Measurements from ENCODE around the gene SUSD1. TPM values are rescaled to one million over a fixed set of nuclear protein-coding genes. Genes with fewer than 3 reads are reported as not detected.

Gene SUSD1
- total RNA-seq, 4 donors from 2014 or later: 2.6 to 6.2 (median 3.4) TPM

DNA sequence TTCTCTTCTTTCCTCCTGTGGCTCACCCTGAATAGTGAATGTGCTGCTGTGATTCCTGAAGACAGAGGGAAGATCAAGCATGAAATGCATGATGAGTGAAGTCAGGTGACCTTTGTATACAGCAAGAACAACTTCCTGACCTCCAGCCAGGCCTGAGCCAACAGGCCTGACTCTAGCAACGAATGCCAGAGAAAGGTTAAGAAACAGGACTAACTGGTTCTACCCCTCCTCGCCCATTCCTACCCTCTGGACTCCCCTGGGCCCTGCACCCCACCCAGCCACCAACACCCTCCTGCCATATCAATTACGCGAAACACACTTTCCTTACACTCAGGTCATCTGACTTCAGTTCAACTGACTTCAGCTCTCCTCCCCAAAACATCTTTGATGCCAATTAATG is 4.9 kb downstream of the SUSD1 start:
- DNase-seq (ENCODE audit: low spot score in 2 of 2): no peak
- WGBS, 2 donors: 53 to 57% methylated on average over 4 of the region's 4 CpGs
- intact Hi-C loops (cut with DNase I; ENCODE audit: low total_unique reads): no loop called here

DNA sequence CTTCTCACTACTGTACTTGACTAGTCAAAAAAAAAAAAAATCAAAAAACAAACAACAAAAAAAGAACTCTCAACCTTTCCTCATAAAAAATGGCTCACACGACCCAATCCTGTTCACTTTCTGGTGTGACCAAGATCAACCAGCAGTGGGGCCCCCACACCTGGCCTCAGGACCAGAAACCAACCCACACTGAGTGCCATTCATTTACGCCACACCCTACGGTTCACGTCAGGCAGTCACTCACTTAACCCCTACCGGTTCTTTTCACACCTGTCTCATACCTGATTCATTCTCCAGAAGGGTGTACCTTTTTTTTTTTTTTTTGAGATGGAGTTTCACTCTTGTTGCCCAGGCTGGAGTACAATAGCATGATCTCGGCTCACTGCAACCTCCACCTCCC is 5.7 kb downstream of the SUSD1 start:
- DNase-seq (ENCODE audit: low spot score in 2 of 2): no peak
- TF ChIP-seq, protein P1, sequence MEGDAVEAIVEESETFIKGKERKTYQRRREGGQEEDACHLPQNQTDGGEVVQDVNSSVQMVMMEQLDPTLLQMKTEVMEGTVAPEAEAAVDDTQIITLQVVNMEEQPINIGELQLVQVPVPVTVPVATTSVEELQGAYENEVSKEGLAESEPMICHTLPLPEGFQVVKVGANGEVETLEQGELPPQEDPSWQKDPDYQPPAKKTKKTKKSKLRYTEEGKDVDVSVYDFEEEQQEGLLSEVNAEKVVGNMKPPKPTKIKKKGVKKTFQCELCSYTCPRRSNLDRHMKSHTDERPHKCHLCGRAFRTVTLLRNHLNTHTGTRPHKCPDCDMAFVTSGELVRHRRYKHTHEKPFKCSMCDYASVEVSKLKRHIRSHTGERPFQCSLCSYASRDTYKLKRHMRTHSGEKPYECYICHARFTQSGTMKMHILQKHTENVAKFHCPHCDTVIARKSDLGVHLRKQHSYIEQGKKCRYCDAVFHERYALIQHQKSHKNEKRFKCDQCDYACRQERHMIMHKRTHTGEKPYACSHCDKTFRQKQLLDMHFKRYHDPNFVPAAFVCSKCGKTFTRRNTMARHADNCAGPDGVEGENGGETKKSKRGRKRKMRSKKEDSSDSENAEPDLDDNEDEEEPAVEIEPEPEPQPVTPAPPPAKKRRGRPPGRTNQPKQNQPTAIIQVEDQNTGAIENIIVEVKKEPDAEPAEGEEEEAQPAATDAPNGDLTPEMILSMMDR (IDR thresholded peaks at IDR 0.05): no peak
- TF ChIP-seq POLR2A (IDR thresholded peaks at IDR 0.05): no peak
- 72 to 74% methylated on average over 6 of the region's 6 CpGs for WGBS, 2 donors
- intact Hi-C loops (cut with DNase I; ENCODE audit: low total_unique reads): no loop called here
- no peak overlapping the region for H3K4me3 ChIP-seq (ENCODE audit: low read depth, poor library complexity, severe bottlenecking)

More for the DNA sequence above, 4.9 kb downstream of the SUSD1 start:
- H3K4me3 ChIP-seq (ENCODE audit: low read depth, poor library complexity, severe bottlenecking): no peak overlapping the region
- no peak for TF ChIP-seq POLR2A (IDR thresholded peaks at IDR 0.05)
- TF ChIP-seq, protein P1 (IDR thresholded peaks at IDR 0.05): no peak

DNA sequence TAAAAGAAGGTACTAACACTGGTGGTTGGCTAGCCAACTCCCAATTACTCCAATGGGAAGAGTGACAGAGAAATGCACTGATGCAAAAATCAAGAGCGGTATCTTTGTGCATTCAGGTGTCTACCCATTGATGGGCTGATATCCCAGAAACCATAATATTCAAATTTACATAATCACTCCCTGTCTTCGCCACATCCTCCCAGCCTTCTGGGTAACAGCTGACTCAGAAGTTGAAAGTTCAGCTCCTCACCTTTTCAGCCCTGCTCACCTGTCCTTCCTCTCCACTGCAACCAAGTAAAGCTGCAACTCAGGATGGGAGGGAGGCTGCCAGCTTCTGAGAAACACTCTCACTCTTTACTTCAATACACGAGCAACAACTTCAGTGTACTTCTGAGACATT is 6.9 kb downstream of the SUSD1 start:
- intact Hi-C loops (cut with DNase I; ENCODE audit: low total_unique reads): no loop called here
- no peak for TF ChIP-seq POLR2A (IDR thresholded peaks at IDR 0.05)
- TF ChIP-seq, protein P1 (IDR thresholded peaks at IDR 0.05): no peak
- 57 to 62% methylated on average over 3 of the region's 3 CpGs for WGBS, 2 donors
- no peak overlapping the region for H3K4me3 ChIP-seq (ENCODE audit: low read depth, poor library complexity, severe bottlenecking)
- no peak for DNase-seq (ENCODE audit: low spot score in 2 of 2)

DNA sequence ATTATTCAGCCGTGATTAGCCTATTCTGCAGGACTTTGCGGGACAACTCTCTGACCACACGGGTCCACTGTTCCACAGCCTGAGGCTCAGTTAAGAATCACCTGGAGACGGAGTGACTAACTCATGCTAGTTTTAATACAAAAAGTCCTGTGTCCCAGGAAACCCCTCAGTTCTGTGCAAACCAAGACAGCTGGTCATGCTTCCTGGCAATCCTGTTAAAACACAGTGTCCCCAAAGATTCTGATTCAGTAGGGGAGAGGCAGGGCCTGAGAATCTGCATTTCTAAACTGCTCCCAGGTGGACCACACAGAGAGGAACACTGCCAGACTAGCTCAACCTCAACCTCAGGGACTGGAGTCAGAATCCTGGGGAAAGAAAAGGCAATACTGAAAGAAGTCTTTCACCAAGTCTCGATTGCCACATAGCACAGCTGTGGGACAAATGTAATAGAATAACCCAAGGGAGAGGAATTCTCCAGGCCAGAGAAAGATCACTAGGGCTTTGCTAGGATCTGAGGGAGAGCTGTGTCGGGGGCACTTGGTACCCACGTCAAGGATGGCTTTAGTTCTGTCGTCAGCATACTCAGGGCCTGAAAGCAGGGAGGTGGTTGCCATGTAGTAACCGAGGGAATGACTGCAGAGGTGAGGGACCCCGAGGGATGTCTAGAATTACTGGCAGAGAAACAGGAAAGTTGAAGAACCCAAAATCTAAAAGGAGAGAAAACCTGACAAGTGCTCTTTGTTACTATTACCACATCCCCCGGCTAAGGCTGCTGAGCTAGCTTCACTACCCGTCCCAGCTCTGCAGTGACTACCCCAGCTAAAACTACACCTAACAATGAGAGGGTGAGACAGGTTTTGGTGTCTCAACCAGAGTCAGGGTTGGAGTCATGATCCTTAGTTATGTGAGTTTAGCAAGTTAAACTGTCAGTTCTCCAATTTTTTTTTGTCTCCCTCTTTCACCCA is 8.6 kb downstream of the SUSD1 start:
- H3K4me3 ChIP-seq (ENCODE audit: low read depth, poor library complexity, severe bottlenecking): no peak overlapping the region
- TF ChIP-seq, protein P1 (IDR thresholded peaks at IDR 0.05): no peak
- TF ChIP-seq POLR2A (IDR thresholded peaks at IDR 0.05): no peak
- WGBS, 2 donors: 66 to 69% methylated on average over 12 of the region's 12 CpGs
- no peak for DNase-seq (ENCODE audit: low spot score in 2 of 2)
- intact Hi-C loops (cut with DNase I; ENCODE audit: low total_unique reads): no loop called here

DNA sequence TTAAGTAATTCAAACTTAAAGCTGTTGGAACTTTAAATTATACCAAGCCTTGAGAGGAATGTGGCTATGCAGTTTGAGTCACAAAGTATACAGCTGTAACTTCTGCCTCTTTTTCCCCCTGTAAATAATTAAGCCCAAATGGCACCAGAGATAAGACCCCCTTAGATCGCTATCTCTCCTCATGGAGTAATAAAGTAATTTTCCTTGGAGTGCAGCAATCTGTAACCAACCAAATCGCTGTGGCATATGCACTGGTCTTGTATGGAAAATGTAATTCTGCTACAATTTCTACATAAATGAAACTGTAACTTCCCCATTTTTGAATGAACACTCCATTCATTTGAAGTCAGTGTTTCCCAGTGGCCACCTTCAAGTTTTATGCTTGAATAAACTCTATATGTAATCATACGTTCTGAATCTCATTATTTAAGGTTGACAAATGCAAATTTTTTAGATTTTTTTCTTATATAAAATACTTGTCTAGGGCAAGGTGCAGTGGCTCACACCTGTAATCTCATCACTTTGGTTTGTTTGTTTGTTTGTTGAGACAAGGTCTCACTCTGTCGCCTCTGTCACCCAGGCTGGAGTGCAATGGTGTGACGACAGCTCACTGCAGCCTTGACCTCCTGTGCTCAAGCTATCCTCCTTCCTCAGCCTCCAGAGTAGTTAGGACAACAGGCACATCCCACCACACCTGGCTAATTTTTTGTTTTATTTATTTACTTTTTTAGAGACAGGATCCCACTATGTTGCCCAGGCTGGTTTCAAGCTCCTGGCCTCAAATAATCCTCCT is 12.3 kb downstream of the SUSD1 start:
- intact Hi-C loops (cut with DNase I; ENCODE audit: low total_unique reads): no loop called here
- DNase-seq (ENCODE audit: low spot score in 2 of 2): no peak
- H3K4me3 ChIP-seq (ENCODE audit: low read depth, poor library complexity, severe bottlenecking): no peak overlapping the region
- WGBS, 2 donors: 85 to 90% methylated on average over 5 of the region's 5 CpGs
- TF ChIP-seq, protein P1 (IDR thresholded peaks at IDR 0.05): no peak
- TF ChIP-seq POLR2A (IDR thresholded peaks at IDR 0.05): no peak

Measured in lower leg skin (tissue), 4 donors.